ENCODE data around the gene IL3.

- TF ChIP-seq CTCF (IDR thresholded peaks at IDR 0.05) (no peak), POLR2A (IDR thresholded peaks at IDR 0.05) (no peak)
Measured at GRCh38 chr5:132044207-132044606, 16.2 kb upstream of the IL3 start.

Measured in thyroid gland (tissue), 4 donors.